GM20431 (cell line): ENCODE data around the gene ZSWIM5.
"Not testable (repeated sequence)": the region's sequence is repeated elsewhere in the genome, so short reads cannot be mapped to it uniquely, and the experiment has no call there.

Experiments used
- in situ Hi-C: fragments of 300-500 bp; cut with MseI, MboI; formaldehyde crosslinking; loops from one replicate; pipeline ENCODE4 v1.15.0; 2020; ENCODE audit warnings: low sequenced_read_pairs; ENCODE audit not compliant: unreplicated experiment

ZSWIM5 gene

DNA sequence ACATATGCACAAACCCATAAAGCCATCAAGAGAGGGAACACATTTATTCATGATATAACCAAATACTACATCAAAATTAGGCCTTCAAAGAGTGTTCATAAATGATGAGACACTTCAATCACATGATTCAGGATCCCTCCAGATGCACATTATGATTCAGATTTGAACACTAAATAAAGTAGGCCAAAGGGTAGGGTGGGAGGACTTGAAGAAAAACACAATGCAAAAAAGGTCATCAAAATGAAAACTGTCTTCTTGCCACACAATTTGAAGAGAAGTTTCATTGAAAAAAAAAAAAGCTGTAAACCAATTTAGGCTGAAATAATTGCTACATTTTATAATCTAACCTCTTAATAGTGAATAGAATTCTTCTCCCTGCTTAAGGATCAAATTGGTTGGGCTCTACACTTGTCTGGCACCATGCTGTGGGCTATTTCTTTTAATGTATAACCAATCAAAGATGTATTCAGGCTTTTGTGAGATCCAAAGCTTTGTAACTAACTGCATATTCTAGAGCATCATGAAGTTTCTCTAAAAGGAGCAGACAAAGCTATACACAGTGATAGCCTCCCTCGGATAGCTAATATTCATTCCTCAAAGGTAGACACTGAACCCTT, 58.1 kb downstream of the ZSWIM5 start:
- in situ Hi-C loops = no loop called here

DNA sequence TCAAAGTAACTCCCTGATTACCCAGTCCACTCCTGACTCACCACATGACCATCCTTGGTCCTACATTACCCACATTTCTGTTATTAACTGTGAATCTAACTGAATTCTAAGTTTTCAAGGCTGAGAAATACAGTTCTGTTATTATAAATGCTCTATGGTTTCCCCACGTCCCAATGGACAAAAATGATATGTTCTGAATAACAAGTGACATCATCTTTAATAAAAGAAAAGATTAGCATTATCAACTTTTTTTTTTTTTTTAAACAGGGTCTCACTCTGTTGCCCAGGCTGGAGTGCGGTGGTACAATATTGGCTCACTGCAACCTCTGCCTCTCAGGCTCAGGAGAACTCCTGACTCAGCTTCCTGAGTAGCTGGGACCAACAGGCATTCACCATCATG, 59.6 kb downstream of the ZSWIM5 start:
- in situ Hi-C loops = no loop called here

DNA sequence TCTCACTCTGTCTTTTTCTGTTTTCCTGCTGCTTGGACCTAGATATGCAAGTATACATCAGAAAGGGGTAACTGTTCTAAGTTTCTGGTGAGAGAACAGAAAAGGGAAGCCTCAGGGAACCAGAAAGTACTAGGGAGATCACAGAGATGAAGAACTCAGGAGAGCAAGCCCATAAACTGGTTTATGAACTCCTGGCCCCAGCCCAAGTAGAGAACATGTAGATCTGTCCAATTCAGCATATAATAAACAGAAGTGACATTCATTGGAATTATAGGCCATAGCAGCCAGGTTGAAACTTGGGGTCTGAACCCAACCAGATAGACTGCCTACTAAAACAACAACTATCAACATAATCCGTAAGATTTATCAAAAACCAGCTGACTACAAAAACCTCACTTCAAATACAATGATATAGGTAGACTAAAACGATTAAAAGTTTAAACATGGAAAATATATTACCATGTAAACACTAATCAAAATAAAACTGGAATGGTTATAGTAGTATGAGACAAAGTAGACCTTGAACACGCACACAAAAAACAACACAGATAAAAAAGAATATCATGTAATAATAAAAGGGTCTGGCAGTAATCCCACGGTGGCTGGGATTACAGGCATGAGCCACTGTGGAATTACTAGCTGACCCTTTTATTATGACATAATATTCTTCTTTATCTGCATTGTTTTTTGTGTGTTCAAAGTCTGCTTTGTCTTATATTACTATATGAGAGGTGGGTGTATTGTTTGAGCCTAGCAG, 65.0 kb downstream of the ZSWIM5 start:
- in situ Hi-C loops = no loop called here

GRCh38 chr1:45136984-45137383, 69.4 kb downstream of the ZSWIM5 start:
- in situ Hi-C loops = no loop called here

- in situ Hi-C loops = no loop called here
Observed at GRCh38 chr1:45135316-45135715, 71.1 kb downstream of the ZSWIM5 start.

GRCh38 chr1:45134461-45134873, 71.9 kb downstream of the ZSWIM5 start:
- in situ Hi-C loops = no loop called here

DNA sequence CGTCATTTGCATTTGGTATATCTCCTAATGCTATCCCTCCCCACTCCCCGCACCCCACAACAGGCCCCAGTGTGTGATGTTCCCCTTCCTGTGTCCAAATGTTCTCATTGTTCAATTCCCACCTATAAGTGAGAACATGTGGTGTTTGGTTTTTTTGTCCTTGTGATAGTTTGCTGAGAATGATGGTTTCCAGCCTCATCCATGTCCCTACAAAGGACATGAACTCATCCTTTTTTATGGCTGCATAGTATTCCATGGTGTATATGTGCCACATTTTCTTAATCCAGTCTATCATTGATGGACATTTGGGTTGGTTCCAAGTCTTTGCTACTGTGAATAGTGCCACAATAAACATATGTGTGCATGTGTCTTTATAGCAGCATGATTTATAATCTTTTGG, 73.7 kb downstream of the ZSWIM5 start:
- in situ Hi-C loops = not testable (repeated sequence)

DNA sequence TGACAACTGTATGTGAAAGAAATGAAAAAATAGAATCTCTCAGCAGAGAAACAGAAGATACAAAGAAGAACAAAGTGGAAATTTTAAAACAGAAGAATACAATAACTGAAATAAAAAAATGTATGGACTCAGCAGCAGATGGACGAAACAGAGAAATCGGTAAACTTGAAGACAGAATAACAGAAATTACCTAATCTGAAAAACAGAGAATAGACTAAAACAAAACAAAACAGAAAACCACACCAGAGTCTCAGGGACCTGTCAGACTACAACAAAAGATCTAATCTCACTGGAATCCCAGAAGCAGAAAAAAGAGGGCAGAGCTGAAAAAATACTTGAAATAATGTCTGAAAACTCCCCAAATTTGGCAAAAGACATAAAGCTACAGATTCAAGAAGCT, 83.0 kb downstream of the ZSWIM5 start:
- in situ Hi-C loops = no loop called here

GRCh38 chr1:45122724-45123123, 83.7 kb downstream of the ZSWIM5 start:
- in situ Hi-C loops = no loop called here

DNA sequence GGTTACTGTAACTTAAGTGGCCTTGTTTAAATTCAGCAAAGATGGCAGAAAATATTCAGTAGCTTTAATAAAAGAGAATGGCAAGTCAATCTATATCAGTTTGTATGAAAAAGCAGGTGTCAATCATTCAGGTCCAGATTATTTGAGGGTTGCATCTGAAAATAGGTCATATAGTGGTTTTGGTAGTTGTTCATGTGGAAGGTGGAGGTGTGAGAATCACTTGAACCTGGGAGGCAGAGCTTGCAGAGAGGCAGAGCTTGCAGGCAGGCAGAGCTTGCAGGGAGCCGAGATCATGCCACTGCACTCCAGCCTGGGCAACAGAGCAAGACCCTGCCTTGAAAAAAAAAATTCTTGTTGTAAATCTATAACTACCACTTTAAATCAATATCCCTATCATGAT, 88.6 kb downstream of the ZSWIM5 start:
- in situ Hi-C loops = no loop called here

- in situ Hi-C loops = no loop called here
Observed at GRCh38 chr1:45116820-45117219, 89.6 kb downstream of the ZSWIM5 start.

- in situ Hi-C loops = no loop called here
Observed at GRCh38 chr1:45116340-45116739, 90.1 kb downstream of the ZSWIM5 start.

- in situ Hi-C loops = not testable (repeated sequence)
Observed at GRCh38 chr1:45115198-45115597, 91.2 kb downstream of the ZSWIM5 start.

DNA sequence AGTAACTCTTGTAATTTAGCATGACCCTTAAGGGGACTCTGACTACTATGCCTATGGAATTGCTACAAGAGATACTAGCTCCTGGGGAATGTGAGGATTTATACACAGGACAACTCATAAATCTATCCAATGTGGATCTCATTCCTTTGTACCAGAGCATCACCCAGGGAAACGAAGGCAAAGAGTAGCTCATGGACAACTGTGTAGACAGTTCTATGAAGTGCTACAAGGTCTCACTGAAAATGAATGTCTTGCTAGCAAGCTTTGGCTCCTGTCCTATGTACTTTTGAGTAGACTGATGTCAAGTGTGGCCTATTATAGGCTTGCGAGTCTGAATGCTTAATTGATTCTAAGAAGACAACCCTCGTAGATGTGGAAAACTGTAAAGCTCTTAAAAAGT, 93.7 kb downstream of the ZSWIM5 start:
- in situ Hi-C loops = no loop called here

DNA sequence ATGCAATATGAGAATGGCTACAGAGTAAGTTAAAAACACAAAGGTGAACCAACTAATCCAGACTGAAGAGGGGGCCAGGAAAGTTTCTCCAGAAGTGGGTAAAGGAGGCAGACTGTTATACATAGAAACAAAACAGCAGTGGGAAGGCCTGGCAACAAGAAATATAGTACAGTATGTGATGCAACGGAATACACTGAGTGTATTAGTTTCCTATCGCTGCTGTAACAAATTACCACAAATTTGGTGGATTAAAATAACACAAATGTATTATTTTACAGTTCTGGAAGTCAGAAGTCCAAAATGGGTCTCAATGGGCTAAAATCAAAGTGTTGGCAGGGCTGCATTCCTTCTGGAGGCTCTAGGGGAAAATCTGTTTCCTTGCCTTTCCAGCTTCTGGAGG, 95.2 kb downstream of the ZSWIM5 start:
- in situ Hi-C loops = no loop called here

DNA sequence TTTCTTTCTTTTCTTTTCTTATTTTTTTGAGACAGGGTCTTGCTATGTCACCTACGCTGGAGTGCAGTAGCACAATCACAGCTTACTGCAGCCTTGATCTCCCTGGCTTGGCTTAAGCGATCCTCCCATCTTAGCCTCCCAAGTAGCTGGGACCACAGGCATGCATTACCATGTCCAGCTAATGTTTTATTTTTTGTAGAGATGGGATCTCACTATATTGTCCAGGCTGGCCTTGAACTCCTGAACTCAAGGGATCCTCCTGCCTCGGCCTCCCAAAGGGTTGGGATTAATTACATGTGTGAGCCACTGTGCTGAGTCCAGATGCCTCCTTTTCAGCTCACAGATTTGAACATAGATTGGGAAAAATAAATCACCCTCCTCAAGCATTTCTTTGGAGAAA, 98.6 kb downstream of the ZSWIM5 start:
- in situ Hi-C loops = no loop called here

DNA sequence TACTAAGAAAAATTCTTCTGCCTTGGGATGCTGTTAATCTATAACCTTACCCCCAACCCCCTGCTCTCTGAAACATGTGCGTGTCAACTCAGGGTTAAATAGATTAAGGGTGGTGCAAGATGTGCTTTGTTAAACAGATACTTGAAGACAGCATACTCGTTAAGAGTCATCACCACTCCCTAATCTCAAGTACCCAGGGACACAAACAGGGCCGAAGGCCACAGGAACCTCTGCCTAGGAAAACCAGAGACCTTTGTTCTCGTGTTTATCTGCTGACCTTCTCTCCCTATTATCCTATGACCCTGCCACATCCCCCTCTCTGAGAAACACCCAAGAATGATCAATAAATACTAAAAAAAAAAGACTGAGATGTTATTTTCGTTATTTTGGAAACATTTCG, 99.5 kb downstream of the ZSWIM5 start:
- in situ Hi-C loops = not testable (repeated sequence)

DNA sequence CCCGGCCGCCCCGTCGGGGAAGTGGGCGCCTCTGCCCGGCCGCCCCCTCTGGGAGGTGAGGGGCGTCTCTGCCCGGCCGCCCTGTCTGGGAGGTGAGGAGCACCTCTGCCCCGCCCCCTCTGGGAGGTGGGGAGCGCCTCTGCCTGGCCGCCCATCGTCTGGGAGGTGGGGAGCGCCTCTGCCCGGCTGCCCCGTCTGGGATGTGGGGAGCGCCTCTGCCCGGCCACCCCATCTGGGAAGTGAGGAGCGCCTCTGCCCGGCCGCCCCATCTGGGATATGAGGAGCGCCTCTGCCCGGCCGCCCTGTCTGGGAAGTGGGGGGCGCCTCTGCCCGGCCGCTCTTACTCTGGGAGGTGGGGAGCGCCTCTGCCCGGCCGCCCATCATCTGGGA, 100.3 kb downstream of the ZSWIM5 start:
- in situ Hi-C loops = not testable (repeated sequence)

DNA sequence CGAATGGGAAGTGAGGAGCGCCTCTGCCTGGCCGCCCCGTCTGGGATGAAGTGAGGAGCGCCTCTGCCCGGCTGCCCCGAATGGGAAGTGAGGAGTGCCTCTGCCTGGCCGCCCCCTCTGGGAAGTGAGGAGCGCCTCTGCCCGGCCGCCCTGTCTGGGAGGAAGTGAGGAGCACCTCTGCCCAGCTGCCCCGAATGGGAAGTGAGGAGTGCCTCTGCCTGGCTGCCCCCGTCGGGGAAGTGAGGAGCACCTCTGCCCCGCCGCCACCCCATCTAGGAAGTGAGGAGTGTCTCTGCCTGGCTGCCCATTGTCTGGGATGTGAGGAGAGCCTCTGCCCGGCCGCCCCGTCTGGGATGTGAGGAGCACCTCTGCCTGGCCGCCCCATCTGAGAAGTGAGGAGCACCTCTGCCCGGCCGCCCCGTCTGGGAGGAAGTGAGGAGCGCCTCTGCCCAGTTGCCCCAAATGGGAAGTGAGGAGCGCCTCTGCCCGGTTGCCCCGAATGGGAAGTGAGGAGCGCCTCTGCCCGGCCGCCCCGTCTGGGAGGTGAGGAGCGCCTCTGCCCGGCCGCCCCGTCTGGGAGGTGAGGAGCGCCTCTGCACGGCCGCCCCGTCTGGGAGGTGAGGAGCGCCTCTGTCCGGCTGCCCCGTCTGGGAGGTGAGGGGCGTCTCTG, 100.8 kb downstream of the ZSWIM5 start:
- in situ Hi-C loops = not testable (repeated sequence)

DNA sequence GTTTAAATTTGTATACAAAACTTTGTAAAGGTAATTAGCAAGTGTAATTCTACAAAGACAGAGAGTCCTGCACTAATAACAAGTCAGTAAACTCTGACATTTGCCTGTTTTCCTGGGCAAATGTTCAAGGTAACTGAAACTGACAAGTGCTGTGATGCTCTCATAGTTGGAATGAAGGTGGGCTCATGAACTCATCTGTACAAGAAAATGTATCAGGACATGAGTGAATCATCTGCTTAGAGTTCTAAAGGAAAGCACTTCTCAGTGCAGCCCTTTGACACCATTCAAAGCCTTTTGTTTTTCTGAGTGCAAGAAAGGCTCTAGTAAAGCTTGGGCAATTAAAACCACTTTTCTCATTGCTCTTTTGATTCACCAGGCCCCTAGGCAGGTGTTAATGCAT, 102.9 kb downstream of the ZSWIM5 start:
- in situ Hi-C loops = no loop called here

DNA sequence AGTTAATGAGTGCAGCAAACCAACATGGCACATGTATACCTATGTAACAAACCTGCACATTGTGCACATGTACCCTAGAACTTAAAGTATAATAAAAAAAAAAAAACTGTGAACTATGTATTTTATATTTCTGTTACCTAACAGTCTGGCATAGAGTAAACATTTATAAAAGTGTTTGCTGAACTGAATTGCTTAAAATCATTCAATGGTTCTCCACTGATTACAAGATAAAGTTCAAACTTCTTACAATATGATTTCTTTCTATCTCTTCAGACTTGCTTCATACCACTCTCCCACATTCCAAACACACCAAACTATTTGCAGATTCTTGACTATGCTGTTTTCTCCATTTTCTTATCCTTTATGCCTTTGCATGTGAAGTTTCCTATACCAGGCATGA, 104.5 kb downstream of the ZSWIM5 start:
- in situ Hi-C loops = no loop called here
